ENCODE results near the gene DUSP19. TPM values are rescaled to one million over a fixed set of nuclear protein-coding genes. Genes with fewer than 3 reads are reported as not detected.

Gene DUSP19
- total and polyA plus RNA-seq, 2 of the 13 experiments (the other 11 are each of a cell fraction or from before 2014, with no cell fraction given): 1.3 to 1.9 TPM

DNA sequence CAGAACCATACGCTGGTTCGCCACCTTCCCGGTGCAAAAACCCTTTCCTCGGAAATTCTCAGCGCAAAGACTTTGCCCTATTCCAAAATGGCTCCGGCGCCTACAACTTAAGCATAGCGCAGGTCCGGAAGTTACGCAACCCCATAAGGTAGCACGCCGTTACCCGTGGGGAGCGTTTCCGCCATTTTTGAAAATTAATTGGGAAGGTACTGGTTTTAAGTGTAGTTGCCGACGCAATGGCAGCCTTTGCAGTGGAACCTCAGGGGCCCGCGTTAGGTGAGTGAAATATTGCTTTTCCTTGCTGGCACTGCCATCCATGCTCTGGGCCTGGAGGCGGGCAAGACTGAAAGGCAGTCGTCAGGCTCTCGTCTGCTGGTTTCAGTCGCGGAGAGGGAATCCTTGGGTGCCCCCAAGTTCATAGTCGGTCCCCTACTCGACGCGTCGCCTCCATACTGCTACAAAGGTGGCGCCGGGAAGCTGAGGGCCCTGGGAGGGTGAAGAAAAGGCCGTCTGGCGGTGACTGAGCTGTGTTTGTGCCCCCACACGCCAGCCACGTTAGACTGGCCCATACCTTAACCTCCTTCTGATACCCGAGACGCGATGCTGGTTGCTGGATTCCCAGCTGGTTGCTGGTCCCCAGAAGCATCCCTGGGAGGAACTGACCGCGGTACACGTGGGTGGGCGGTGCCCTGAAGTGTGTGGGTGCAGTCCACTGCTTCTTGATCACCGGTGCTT lies 45.8 kb downstream of the DUSP19 start, which contains the start of gene NUP35 (continued):
- TF ChIP-seq, protein P1, sequence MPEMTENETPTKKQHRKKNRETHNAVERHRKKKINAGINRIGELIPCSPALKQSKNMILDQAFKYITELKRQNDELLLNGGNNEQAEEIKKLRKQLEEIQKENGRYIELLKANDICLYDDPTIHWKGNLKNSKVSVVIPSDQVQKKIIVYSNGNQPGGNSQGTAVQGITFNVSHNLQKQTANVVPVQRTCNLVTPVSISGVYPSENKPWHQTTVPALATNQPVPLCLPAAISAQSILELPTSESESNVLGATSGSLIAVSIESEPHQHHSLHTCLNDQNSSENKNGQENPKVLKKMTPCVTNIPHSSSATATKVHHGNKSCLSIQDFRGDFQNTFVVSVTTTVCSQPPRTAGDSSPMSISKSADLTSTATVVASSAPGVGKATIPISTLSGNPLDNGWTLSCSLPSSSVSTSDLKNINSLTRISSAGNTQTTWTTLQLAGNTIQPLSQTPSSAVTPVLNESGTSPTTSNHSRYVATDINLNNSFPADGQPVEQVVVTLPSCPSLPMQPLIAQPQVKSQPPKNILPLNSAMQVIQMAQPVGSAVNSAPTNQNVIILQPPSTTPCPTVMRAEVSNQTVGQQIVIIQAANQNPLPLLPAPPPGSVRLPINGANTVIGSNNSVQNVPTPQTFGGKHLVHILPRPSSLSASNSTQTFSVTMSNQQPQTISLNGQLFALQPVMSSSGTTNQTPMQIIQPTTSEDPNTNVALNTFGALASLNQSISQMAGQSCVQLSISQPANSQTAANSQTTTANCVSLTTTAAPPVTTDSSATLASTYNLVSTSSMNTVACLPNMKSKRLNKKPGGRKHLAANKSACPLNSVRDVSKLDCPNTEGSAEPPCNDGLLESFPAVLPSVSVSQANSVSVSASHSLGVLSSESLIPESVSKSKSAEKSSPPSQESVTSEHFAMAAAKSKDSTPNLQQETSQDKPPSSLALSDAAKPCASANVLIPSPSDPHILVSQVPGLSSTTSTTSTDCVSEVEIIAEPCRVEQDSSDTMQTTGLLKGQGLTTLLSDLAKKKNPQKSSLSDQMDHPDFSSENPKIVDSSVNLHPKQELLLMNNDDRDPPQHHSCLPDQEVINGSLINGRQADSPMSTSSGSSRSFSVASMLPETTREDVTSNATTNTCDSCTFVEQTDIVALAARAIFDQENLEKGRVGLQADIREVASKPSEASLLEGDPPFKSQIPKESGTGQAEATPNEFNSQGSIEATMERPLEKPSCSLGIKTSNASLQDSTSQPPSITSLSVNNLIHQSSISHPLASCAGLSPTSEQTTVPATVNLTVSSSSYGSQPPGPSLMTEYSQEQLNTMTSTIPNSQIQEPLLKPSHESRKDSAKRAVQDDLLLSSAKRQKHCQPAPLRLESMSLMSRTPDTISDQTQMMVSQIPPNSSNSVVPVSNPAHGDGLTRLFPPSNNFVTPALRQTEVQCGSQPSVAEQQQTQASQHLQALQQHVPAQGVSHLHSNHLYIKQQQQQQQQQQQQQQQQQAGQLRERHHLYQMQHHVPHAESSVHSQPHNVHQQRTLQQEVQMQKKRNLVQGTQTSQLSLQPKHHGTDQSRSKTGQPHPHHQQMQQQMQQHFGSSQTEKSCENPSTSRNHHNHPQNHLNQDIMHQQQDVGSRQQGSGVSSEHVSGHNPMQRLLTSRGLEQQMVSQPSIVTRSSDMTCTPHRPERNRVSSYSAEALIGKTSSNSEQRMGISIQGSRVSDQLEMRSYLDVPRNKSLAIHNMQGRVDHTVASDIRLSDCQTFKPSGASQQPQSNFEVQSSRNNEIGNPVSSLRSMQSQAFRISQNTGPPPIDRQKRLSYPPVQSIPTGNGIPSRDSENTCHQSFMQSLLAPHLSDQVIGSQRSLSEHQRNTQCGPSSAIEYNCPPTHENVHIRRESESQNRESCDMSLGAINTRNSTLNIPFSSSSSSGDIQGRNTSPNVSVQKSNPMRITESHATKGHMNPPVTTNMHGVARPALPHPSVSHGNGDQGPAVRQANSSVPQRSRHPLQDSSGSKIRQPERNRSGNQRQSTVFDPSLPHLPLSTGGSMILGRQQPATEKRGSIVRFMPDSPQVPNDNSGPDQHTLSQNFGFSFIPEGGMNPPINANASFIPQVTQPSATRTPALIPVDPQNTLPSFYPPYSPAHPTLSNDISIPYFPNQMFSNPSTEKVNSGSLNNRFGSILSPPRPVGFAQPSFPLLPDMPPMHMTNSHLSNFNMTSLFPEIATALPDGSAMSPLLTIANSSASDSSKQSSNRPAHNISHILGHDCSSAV (CRISPR knock-in tag; IDR thresholded peaks at IDR 0.05; ENCODE audit: borderline replicate concordance): peak; percentile 53; the same call in 1 of the 2 replicates
- TF ChIP-seq SP4 (CRISPR knock-in tag; IDR thresholded peaks at IDR 0.05) (no peak), HNRNPL (IDR thresholded peaks at IDR 0.05; ENCODE audit: low read depth, low read length) (0 out of 2 replicates have a peak, but pooled peaks have one; percentile 67), ZNF205 (CRISPR knock-in tag; IDR thresholded peaks at IDR 0.05) (peak; percentile 75; the same call in 1 of the 2 replicates), ZNF263 (CRISPR knock-in tag; IDR thresholded peaks at IDR 0.05) (0 out of 2 replicates have a peak, but pooled peaks have one; percentile 9), FOXO1 (CRISPR knock-in tag; IDR thresholded peaks at IDR 0.05) (peak; percentile 39), REL (CRISPR knock-in tag; conservative IDR thresholded peaks at IDR 0.05) (no peak; the same call in 1 of the 2 replicates), ZNF253 (CRISPR knock-in tag; IDR thresholded peaks at IDR 0.05; ENCODE audit: borderline replicate concordance) (no peak), ZNF331 (CRISPR knock-in tag; IDR thresholded peaks at IDR 0.05) (peak; percentile 61), ZBTB8A (CRISPR knock-in tag; IDR thresholded peaks at IDR 0.05; ENCODE audit: borderline replicate concordance, low read depth) (no peak), CREM (IDR thresholded peaks at IDR 0.05) (peak; percentile 95), CREM (CRISPR knock-in tag; IDR thresholded peaks at IDR 0.05) (no peak), ZBTB21 (CRISPR knock-in tag; IDR thresholded peaks at IDR 0.05) (peak; percentile 46; the same call in 1 of the 2 replicates), SRF (IDR thresholded peaks at IDR 0.05; ENCODE audit: low read depth, low read length) (no peak)
- TF ChIP-seq, protein P2, sequence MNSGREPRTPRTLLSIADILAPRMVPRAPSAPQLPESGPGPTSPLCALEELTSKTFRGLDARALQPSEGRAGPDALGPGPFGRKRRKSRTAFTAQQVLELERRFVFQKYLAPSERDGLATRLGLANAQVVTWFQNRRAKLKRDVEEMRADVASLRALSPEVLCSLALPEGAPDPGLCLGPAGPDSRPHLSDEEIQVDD (CRISPR knock-in tag; IDR thresholded peaks at IDR 0.05; ENCODE audit: borderline replicate concordance): no peak
- TF ChIP-seq, protein P3, sequence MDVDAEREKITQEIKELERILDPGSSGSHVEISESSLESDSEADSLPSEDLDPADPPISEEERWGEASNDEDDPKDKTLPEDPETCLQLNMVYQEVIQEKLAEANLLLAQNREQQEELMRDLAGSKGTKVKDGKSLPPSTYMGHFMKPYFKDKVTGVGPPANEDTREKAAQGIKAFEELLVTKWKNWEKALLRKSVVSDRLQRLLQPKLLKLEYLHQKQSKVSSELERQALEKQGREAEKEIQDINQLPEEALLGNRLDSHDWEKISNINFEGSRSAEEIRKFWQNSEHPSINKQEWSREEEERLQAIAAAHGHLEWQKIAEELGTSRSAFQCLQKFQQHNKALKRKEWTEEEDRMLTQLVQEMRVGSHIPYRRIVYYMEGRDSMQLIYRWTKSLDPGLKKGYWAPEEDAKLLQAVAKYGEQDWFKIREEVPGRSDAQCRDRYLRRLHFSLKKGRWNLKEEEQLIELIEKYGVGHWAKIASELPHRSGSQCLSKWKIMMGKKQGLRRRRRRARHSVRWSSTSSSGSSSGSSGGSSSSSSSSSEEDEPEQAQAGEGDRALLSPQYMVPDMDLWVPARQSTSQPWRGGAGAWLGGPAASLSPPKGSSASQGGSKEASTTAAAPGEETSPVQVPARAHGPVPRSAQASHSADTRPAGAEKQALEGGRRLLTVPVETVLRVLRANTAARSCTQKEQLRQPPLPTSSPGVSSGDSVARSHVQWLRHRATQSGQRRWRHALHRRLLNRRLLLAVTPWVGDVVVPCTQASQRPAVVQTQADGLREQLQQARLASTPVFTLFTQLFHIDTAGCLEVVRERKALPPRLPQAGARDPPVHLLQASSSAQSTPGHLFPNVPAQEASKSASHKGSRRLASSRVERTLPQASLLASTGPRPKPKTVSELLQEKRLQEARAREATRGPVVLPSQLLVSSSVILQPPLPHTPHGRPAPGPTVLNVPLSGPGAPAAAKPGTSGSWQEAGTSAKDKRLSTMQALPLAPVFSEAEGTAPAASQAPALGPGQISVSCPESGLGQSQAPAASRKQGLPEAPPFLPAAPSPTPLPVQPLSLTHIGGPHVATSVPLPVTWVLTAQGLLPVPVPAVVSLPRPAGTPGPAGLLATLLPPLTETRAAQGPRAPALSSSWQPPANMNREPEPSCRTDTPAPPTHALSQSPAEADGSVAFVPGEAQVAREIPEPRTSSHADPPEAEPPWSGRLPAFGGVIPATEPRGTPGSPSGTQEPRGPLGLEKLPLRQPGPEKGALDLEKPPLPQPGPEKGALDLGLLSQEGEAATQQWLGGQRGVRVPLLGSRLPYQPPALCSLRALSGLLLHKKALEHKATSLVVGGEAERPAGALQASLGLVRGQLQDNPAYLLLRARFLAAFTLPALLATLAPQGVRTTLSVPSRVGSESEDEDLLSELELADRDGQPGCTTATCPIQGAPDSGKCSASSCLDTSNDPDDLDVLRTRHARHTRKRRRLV (CRISPR knock-in tag; IDR thresholded peaks at IDR 0.05): peak; percentile 75; the same call in 1 of the 2 replicates
